A549 (cell line): ENCODE data around the gene ZNF821. TPM values are rescaled to one million over a fixed set of nuclear protein-coding genes. Genes with fewer than 3 reads are reported as not detected.
"Not testable (repeated sequence)": the region's sequence is repeated elsewhere in the genome, so short reads cannot be mapped to it uniquely, and the experiment has no call there.

ENCODE experiments used
- ATAC-seq, 2 experiments: fragments of 200-7000 bp in 1 of 2; fragments of >200 bp in 1 of 2; cut with Nextera tagmentation in 1 of 2; cut with Tn5 transposase in 1 of 2; 3 replicates each; pipeline versions ENCODE4 v1.8.0 to v1.9.1; 2018 to 2020; ENCODE audit warnings: mild to moderate bottlenecking in 1 of 2, moderate library complexity in 1 of 2
- CTCF ChIA-PET: fragments of 300-600 bp; sonication (Branson Sonifier 250); formaldehyde crosslinking; extraction: SDS; loops from one replicate; lab custom pipeline; 2021; ENCODE audit warnings: antibody characterized with exemption, inconsistent platforms; lab: Yijun Ruan, JAX
- POLR2A ChIA-PET: fragments of 350-600 bp; formaldehyde crosslinking; extraction: SDS; loops from one replicate; lab custom pipeline; 2021; ENCODE audit warnings: antibody characterized with exemption, inconsistent platforms; lab: Yijun Ruan, JAX
- DNase-seq, 2 experiments: peaks; one replicate each; pipeline versions ENCODE4 v3.0.0 to v3.0.0-alpha.2; 2011 to 2016; ENCODE audit warnings: low read depth in 1 of 2, low spot score in 1 of 2
- FAIRE-seq: peaks from 2 replicates; lab custom pipeline; 2011; peaks lifted over from hg19 to GRCh38; lab: Jason Lieb, UNC
- H3K27ac ChIP-seq, 2 experiments: fragments of >200 bp; sonication (Bioruptor Twin); formaldehyde crosslinking; 3 replicates each; pipeline ENCODE4 v1.5.1; 2016 to 2017
- H3K4me1 ChIP-seq: fragments of >200 bp; sonication (Bioruptor Twin); formaldehyde crosslinking; 3 replicates; pipeline ENCODE4 v1.6.1; 2016
- H3K4me2 ChIP-seq: fragments of >200 bp; sonication (Bioruptor Twin); formaldehyde crosslinking; 3 replicates; pipeline ENCODE4 v1.6.1; 2016
- H3K4me3 ChIP-seq: fragments of >200 bp; sonication (Bioruptor Twin); formaldehyde crosslinking; 3 replicates; pipeline ENCODE4 v1.5.1; 2016
- H3K9me3 ChIP-seq: fragments of >200 bp; sonication (Bioruptor Twin); formaldehyde crosslinking; 3 replicates; pipeline ENCODE4 v1.6.1; 2016
- ATOH8 ChIP-seq: fragments of 250-450 bp; sonication (Bioruptor Pico); IDR thresholded peaks from 2 replicates; pipeline ENCODE4 v1.5.0; 2020; ENCODE audit warnings: low read depth, mild to moderate bottlenecking, moderate library complexity
- CBX2 ChIP-seq: fragments of 200-600 bp; sonication (generic); IDR thresholded peaks from 2 replicates; pipeline ENCODE4 v1.6.1; 2016; ENCODE audit warnings: low read depth, mild to moderate bottlenecking, borderline replicate concordance
- CHD2 ChIP-seq: fragments of 150-350 bp; IDR thresholded peaks from 2 replicates; pipeline ENCODE4 v1.6.1; 2014; ENCODE audit warnings: low read length; ENCODE audit not compliant: partially characterized antibody
- E2F6 ChIP-seq: IDR thresholded peaks from 2 replicates; pipeline ENCODE4 v1.6.1; 2012; ENCODE audit warnings: low read depth, borderline replicate concordance
- EHMT2 ChIP-seq: fragments of 200-600 bp; sonication (generic); IDR thresholded peaks from 2 replicates; pipeline ENCODE4 v1.6.1; 2016; ENCODE audit warnings: antibody characterized with exemption, low read depth, mild to moderate bottlenecking, moderate library complexity
- ESRRA ChIP-seq: fragments of 150-350 bp; IDR thresholded peaks from 2 replicates; pipeline ENCODE4 v1.6.1; 2014; ENCODE audit warnings: mild to moderate bottlenecking, low read length, borderline replicate concordance
- FOSB ChIP-seq: fragments of 250-450 bp; sonication (Bioruptor Pico); IDR thresholded peaks from 2 replicates; pipeline ENCODE4 v1.5.0; 2020; ENCODE audit warnings: mild to moderate bottlenecking, moderate library complexity
- GATA3 ChIP-seq: IDR thresholded peaks from 2 replicates; pipeline ENCODE4 v1.6.1; 2012; ENCODE audit warnings: borderline replicate concordance
- HES2 ChIP-seq: fragments of >200 bp; sonication (Bioruptor Twin); formaldehyde crosslinking; IDR thresholded peaks from 2 replicates; pipeline ENCODE4 v1.6.1; 2016
- HEYL ChIP-seq: fragments of 250-450 bp; sonication (Bioruptor Pico); IDR thresholded peaks from 2 replicates; pipeline ENCODE4 v1.8.0; 2021; ENCODE audit warnings: mild to moderate bottlenecking, moderate library complexity
- JUN ChIP-seq, 2 experiments: fragments of >200 bp; sonication (Bioruptor Twin); formaldehyde crosslinking; IDR thresholded peaks; 2 replicates in 1 of 2; 3 replicates in 1 of 2; pipeline ENCODE4 v1.6.1; 2016 to 2017
- JUNB ChIP-seq: fragments of >200 bp; sonication (Bioruptor Twin); formaldehyde crosslinking; IDR thresholded peaks from 2 replicates; pipeline ENCODE4 v1.6.1; 2016
- KDM1A ChIP-seq: fragments of 200-600 bp; sonication (generic); IDR thresholded peaks from 2 replicates; pipeline ENCODE4 v1.6.1; 2016; ENCODE audit warnings: low read depth, mild to moderate bottlenecking
- KDM5A ChIP-seq: fragments of 200-600 bp; sonication (generic); IDR thresholded peaks from 2 replicates; pipeline ENCODE4 v1.6.1; 2016; ENCODE audit warnings: antibody characterized with exemption, mild to moderate bottlenecking
- MAX ChIP-seq: IDR thresholded peaks from 2 replicates; pipeline ENCODE4 v1.6.1; 2012
- MAZ ChIP-seq: fragments of 150-350 bp; IDR thresholded peaks from 2 replicates; pipeline ENCODE4 v1.6.1; 2014; ENCODE audit warnings: antibody characterized with exemption, low read depth, low read length, borderline replicate concordance
- NPAS2 ChIP-seq: fragments of 250-450 bp; sonication (Bioruptor Pico); IDR thresholded peaks from 2 replicates; pipeline ENCODE4 v1.8.0; 2022; ENCODE audit warnings: mild to moderate bottlenecking, moderate library complexity, borderline replicate concordance
- NR3C1 ChIP-seq: fragments of >200 bp; sonication (Bioruptor Twin); formaldehyde crosslinking; IDR thresholded peaks from 3 replicates; pipeline ENCODE4 v1.6.1; 2017
- PBX3 ChIP-seq: IDR thresholded peaks from 2 replicates; pipeline ENCODE4 v1.6.1; 2012
- PHF8 ChIP-seq: fragments of 200-600 bp; sonication (generic); IDR thresholded peaks from 2 replicates; pipeline ENCODE4 v1.6.1; 2016; ENCODE audit warnings: low read depth, mild to moderate bottlenecking, antibody characterized with exemption, moderate library complexity, borderline replicate concordance
- POLR2AphosphoS2 ChIP-seq: conservative IDR thresholded peaks from 2 replicates; pipeline ENCODE4 v1.6.1; 2012; ENCODE audit warnings: low read length, improper control_type of control experiment, inconsistent platforms
- RAD21 ChIP-seq, 2 experiments: fragments of >200 bp in 1 of 2; sonication (Bioruptor Twin) in 1 of 2; formaldehyde crosslinking in 1 of 2; IDR thresholded peaks in 1 of 2; conservative IDR thresholded peaks in 1 of 2; 2 replicates in 1 of 2; 3 replicates in 1 of 2; pipeline ENCODE4 v1.6.1; 2012 to 2018; ENCODE audit warnings: inconsistent platforms in 1 of 2
- RFX5 ChIP-seq: fragments of 450-650 bp; IDR thresholded peaks from 2 replicates; pipeline ENCODE4 v1.7.1; 2014; ENCODE audit warnings: antibody characterized with exemption, mild to moderate bottlenecking, moderate library complexity
- RNF2 ChIP-seq: fragments of 200-600 bp; sonication (generic); IDR thresholded peaks from 2 replicates; pipeline ENCODE4 v1.6.1; 2016; ENCODE audit warnings: low read depth, mild to moderate bottlenecking, antibody characterized with exemption, moderate library complexity, borderline replicate concordance
- SMC3 ChIP-seq: fragments of >200 bp; sonication (Bioruptor Twin); formaldehyde crosslinking; IDR thresholded peaks from 3 replicates; pipeline ENCODE4 v1.6.1; 2018; ENCODE audit warnings: inconsistent platforms
- SREBF2 ChIP-seq: fragments of 450-650 bp; IDR thresholded peaks from 2 replicates; pipeline ENCODE4 v1.6.1; 2014; ENCODE audit warnings: mild to moderate bottlenecking, moderate library complexity
- TP53 ChIP-seq: fragments of 250-450 bp; sonication (Bioruptor Pico); IDR thresholded peaks from 2 replicates; pipeline ENCODE4 v1.5.0; 2021; ENCODE audit warnings: mild to moderate bottlenecking, moderate library complexity
- ZFP36 ChIP-seq: fragments of 450-650 bp; IDR thresholded peaks from 2 replicates; pipeline ENCODE4 v1.6.1; 2014; ENCODE audit warnings: borderline replicate concordance; ENCODE audit not compliant: partially characterized antibody
- ZNF302 ChIP-seq: fragments of 250-450 bp; sonication (Bioruptor Pico); IDR thresholded peaks from 2 replicates; pipeline ENCODE4 v1.9.0; 2021; ENCODE audit warnings: inconsistent platforms, mild to moderate bottlenecking, moderate library complexity
- ZSCAN20 ChIP-seq: fragments of 250-450 bp; sonication (Bioruptor Pico); IDR thresholded peaks from 2 replicates; pipeline ENCODE4 v1.8.0; 2022; ENCODE audit warnings: mild to moderate bottlenecking, moderate library complexity
- WGBS: methylation state at CpG from one replicate; pipeline ENCODE4 v1.1.6; 2017; ENCODE audit errors: missing lambda C conversion rate; 5-methylcytosine and 5-hydroxymethylcytosine counted together
- polyA plus RNA-seq, 4 experiments: library from polyadenylated mRNA; depleted of rRNA in 3 of 4; stranded (reverse); fragments of >200 nt; fragmentation: RNase III in 1 of 4; extraction: RNeasy Plus Mini Kit Qiagen cat#74134 plus additional on column Dnase treatment in 1 of 4; gene quantifications; 2 replicates in 3 of 4; 3 replicates in 1 of 4; pipeline ENCODE4 v1.2.3, GENCODE V29; 2011 to 2017

The ZNF821 gene
- polyA plus RNA-seq, 2 of the 4 experiments (the other 2 are of a cell fraction) = 3.8 to 4.5 TPM

GRCh38 chr16:71914802-71915201, 30.8 kb upstream of the ZNF821 start:
- WGBS = 87% methylated on average over 2 of the region's 2 CpGs
- no peak for FAIRE-seq
- no peak for DNase-seq
- ChIA-PET POLR2A (no interaction called here), CTCF (no interaction called here)
- Histone ChIP-seq H3K9me3 (peaks cover 6% of the 10 kb centered on the region; the same call in 1 of the 3 replicates), H3K27ac (no peak overlapping the region), H3K4me1 (no peaks in the 10 kb centered on the region), H3K4me2 (no peak overlapping the region), H3K4me3 (no peak overlapping the region)
- TF ChIP-seq ZNF302 (CRISPR knock-in tag) = no peak
- no peak for TF ChIP-seq PHF8
- no peak for TF ChIP-seq RFX5
- TF ChIP-seq ESRRA = no peak
- TF ChIP-seq SMC3 = no peak
- TF ChIP-seq JUN (IDR thresholded peaks at IDR 0.05) = no peak
- TF ChIP-seq HEYL = no peak
- TF ChIP-seq TP53 = no peak
- TF ChIP-seq JUNB = no peak
- no peak for TF ChIP-seq CHD2
- no peak for TF ChIP-seq MAZ
- TF ChIP-seq NR3C1 = no peak
- TF ChIP-seq E2F6 = no peak
- ATAC-seq = no peak

GRCh38 chr16:71912534-71913275, 28.7 kb upstream of the ZNF821 start:
- Histone ChIP-seq H3K4me2 (no peak overlapping the region), H3K4me3 (no peak overlapping the region), H3K4me1 (no peaks in the 10 kb centered on the region), H3K27ac (no peak overlapping the region), H3K9me3 (no peaks in the 10 kb centered on the region)
- CTCF ChIA-PET = interaction anchor here (0.7 to 1.8 kb wide), 4 partner anchors 10 to 109 kb away, joined by 3 to 6 read pairs (median 4); no protein-coding TSS in a partner anchor
- ATAC-seq = no peak
- TF ChIP-seq KDM1A (no peak), CBX2 (no peak), FOSB (CRISPR knock-in tag) (no peak), PBX3 (no peak), RAD21 (conservative IDR thresholded peaks at IDR 0.05 in 1 of 2, IDR thresholded peaks at IDR 0.05 in 1 of 2) (no peak), EHMT2 (no peak)
- DNase-seq = no peak
- POLR2A ChIA-PET = no interaction called here
- no peak for FAIRE-seq
- WGBS = 88% methylated on average over 6 of the region's 6 CpGs

GRCh38 chr16:71911121-71911520, 27.1 kb upstream of the ZNF821 start:
- ChIA-PET CTCF (interaction anchor here (2.6 kb wide), 1 partner anchor 10 kb away, joined by 6 read pairs; no protein-coding TSS in a partner anchor), POLR2A (no interaction called here)
- ATAC-seq (no peak), FAIRE-seq (no peak), DNase-seq (no peak)
- 92% methylated on average over 7 of the region's 7 CpGs for WGBS
- Histone ChIP-seq H3K4me1 (no peaks in the 10 kb centered on the region), H3K9me3 (no peaks in the 10 kb centered on the region), H3K4me2 (no peak overlapping the region), H3K4me3 (no peak overlapping the region), H3K27ac (no peak overlapping the region)
- TF ChIP-seq RFX5 (no peak), ZSCAN20 (CRISPR knock-in tag) (no peak), GATA3 (no peak), RNF2 (no peak), KDM5A (no peak), SREBF2 (no peak), ZNF302 (CRISPR knock-in tag) (no peak), SMC3 (no peak), KDM1A (no peak), ZFP36 (no peak), E2F6 (no peak), HES2 (no peak), MAX (no peak), ATOH8 (no peak), POLR2AphosphoS2 (no peak), NPAS2 (CRISPR knock-in tag) (no peak), RAD21 (conservative IDR thresholded peaks at IDR 0.05 in 1 of 2, IDR thresholded peaks at IDR 0.05 in 1 of 2) (no peak)

- POLR2A ChIA-PET = not testable (repeated sequence)
Observed at GRCh38 chr16:71905765-71906164, 21.8 kb upstream of the ZNF821 start.

More at GRCh38 chr16:71905765-71906164, 21.8 kb upstream of the ZNF821 start:
- FAIRE-seq, H3K9me3 ChIP-seq, ATAC-seq, H3K4me2 ChIP-seq, H3K27ac ChIP-seq, DNase-seq, H3K4me1 ChIP-seq, H3K4me3 ChIP-seq: not testable (repeated sequence)
- WGBS = 95% methylated on average over 6 of the region's 6 CpGs
- CTCF ChIA-PET = interaction anchor here (0.6 to 1.0 kb wide), 3 partner anchors 21 to 56 kb away, joined by 3 read pairs; partner anchors contain the start of gene ZNF821
